Adrenal gland (tissue), 5 donors: ENCODE data around the gene ADORA2A.

Source experiments
- POLR2A ChIP-seq, 2 donors: fragments of 450-650 bp; IDR thresholded peaks; one replicate each; pipeline ENCODE4 v1.6.1; 2017; ENCODE audit warnings: antibody characterized with exemption in 2 of 2, mild to moderate bottlenecking in 2 of 2, moderate library complexity in 1 of 2
- TF ChIP-seq, protein P1 (sequence below), 6 experiments: fragments of 450-650 bp in 4 of 6; fragments of 200-600 bp in 2 of 6; sonication (generic) in 1 of 6; IDR thresholded peaks; 1 replicate in 5 of 6; 2 replicates in 1 of 6; pipeline versions ENCODE4 v1.5.1 to v1.8.0; 2016 to 2021; ENCODE audit warnings: antibody characterized with exemption in 6 of 6, mild to moderate bottlenecking in 2 of 6, moderate library complexity in 1 of 6
- donor health status: DM: no; HTN: no; CAD: no.

DNA sequence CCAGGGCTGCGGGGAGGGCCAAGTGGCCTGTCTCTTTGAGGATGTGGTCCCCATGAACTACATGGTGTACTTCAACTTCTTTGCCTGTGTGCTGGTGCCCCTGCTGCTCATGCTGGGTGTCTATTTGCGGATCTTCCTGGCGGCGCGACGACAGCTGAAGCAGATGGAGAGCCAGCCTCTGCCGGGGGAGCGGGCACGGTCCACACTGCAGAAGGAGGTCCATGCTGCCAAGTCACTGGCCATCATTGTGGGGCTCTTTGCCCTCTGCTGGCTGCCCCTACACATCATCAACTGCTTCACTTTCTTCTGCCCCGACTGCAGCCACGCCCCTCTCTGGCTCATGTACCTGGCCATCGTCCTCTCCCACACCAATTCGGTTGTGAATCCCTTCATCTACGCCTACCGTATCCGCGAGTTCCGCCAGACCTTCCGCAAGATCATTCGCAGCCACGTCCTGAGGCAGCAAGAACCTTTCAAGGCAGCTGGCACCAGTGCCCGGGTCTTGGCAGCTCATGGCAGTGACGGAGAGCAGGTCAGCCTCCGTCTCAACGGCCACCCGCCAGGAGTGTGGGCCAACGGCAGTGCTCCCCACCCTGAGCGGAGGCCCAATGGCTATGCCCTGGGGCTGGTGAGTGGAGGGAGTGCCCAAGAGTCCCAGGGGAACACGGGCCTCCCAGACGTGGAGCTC, 13.5 kb downstream of the ADORA2A start:
- no peak for TF ChIP-seq POLR2A (IDR thresholded peaks at IDR 0.05)
- TF ChIP-seq, protein P1, sequence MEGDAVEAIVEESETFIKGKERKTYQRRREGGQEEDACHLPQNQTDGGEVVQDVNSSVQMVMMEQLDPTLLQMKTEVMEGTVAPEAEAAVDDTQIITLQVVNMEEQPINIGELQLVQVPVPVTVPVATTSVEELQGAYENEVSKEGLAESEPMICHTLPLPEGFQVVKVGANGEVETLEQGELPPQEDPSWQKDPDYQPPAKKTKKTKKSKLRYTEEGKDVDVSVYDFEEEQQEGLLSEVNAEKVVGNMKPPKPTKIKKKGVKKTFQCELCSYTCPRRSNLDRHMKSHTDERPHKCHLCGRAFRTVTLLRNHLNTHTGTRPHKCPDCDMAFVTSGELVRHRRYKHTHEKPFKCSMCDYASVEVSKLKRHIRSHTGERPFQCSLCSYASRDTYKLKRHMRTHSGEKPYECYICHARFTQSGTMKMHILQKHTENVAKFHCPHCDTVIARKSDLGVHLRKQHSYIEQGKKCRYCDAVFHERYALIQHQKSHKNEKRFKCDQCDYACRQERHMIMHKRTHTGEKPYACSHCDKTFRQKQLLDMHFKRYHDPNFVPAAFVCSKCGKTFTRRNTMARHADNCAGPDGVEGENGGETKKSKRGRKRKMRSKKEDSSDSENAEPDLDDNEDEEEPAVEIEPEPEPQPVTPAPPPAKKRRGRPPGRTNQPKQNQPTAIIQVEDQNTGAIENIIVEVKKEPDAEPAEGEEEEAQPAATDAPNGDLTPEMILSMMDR (IDR thresholded peaks at IDR 0.05) = no peak
